GM19099 (cell line): ENCODE data around the gene NTM.

Experiments used
- POLR2A ChIP-seq: IDR thresholded peaks from 3 replicates; pipeline ENCODE4 v1.6.1; 2011; ENCODE audit warnings: low read depth; ENCODE audit not compliant: insufficient read length; ENCODE audit errors: extremely low read depth

The NTM gene

DNA sequence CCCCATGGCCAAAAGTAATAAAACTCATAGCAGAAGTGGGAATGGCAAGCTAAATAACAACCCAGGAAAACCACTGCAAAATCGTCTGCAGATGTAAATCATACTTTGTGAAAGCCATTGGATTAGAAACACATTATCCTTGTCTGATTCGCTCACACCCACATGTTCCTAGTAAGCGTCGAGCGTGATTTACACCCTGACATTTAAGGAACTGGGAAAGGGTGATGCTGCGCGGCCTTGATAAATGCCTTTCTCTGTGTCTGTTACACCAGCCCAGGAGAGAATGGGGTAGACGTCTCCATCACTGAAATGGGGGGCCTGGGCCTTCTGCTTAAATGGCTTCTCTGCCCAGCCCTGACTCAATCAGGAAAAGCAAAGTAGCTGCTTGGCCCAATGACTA is 162.7 kb downstream of the NTM start:
- TF ChIP-seq POLR2A = no peak

DNA sequence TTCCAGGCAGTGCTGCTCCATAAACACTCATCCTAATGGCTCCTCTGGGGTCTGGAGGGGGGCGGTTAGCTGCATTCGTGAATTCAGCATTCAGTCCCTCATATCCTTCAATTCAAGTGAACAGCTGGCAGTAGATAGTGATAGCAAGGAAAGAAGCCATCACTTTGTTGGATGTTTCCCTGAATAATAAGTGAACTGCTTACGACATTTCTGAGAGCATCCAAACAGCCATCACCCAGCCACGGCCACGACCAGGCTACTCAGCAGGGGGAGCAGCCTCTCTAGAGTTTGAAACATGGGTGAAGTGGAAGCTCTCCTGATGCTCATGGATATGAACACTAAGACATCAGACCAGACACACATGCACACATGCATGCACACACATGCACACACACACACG is 163.6 kb downstream of the NTM start:
- no peak for TF ChIP-seq POLR2A

DNA sequence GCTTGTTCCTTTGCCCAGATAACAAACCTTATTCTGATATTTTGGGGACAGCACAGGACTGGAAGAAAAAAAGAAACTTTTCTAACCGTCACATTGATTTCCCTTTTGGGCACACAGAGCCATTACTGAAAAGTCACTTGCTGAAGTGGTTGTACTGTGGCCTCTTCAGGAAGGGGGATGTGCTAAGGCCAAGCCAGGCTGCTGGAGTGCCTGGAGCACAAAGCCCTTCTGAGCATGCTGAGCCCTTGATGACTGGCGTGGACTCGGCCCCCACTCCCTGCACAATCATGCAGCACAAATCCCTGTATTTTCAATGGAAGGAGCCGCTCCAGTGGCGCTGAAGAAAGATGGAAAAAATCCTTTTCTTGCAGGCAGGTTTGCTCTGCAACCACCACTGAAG is 164.2 kb downstream of the NTM start:
- no peak for TF ChIP-seq POLR2A

DNA sequence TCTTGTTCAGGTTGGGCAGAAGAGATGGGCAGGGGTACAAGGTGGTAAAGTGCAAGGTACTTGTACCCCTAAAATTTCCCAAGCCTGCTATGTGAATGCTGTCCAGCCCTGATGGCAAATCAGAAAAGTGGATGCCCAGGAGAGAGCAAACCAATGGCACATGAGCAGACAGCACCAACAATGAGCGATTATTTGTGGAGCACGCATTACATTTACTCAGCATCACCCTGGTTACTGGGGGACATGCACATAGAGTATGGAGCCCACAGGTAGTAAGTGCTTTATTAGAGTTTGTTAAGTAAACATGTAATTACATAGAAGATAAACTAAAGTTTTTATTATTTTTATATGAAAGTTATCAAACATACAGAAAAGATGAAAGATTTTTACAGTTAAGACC is 165.7 kb downstream of the NTM start:
- no peak for TF ChIP-seq POLR2A

DNA sequence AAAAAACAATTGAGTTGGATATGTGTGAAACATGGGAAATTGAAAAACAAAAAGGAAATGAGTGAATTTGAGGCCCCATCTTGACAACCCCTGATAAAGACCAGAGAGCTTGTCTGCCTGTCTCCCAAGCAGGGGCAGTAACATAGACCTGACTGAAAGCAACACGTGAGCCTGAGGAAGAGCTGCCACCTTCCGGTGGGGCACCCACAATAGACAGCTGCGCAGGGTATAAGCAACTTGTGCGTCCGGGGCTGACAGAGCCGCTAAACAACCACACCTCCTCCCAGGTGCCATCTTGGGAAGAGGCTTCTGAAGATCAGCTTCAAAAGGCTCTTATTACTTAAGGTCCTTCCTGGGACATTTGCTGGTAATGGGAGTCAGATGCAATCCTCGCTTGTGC is 166.8 kb downstream of the NTM start:
- TF ChIP-seq POLR2A = no peak

DNA sequence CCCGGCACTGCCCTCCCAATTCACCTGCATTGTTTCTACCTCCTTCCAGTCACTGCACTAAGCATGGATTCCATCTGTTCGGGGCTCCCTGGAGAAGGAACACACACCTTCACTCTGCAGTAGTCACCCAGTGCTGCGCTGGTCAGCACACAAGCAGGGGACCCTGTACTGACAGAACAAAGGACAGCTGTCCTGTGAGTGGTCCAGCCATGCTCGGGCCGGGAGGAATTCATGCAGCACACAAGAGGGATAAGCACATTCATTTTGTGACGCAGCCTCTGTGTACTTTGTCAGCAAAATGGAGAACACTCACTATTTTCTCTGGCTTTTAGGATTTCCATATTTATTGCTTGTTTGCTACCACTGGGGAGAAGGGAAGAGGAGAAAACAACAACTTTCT is 167.3 kb downstream of the NTM start:
- no peak for TF ChIP-seq POLR2A

DNA sequence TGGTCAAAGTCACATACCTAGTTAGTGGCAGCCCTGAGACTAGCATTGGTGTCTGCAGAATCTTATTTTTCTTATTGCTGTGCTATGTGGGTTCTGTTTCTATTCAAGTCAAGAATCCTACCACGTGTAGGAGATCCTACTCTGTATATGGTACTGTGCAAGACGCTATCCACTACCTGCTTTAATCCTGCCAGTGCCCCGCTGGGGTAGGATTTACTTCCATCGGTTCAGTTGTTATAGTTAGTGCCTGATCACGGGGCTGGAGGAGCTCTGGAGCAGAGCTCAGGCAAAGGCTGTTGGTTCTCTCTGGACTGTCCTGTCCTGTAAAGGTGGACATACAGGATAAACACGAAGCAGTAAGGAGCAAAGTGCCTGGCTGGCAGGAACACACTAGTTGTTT is 167.9 kb downstream of the NTM start:
- TF ChIP-seq POLR2A = no peak

DNA sequence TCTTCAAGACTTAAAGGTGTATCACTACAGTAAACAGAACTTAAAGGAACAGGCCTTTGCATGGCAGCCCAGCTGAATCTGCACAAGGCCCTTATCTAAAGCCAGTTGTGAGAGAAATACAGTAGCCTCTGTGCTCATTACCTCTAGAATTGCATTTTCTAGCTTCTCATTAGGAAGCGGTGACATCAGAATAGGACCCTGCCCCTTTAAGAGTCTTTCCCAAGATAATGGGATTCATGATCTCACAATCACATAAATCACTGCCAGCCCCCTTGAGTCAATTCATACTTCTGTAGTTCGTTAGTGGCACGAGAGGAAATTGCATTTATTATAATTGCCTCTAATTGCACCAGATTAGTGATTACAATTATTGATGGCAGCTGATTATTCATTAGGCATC is 170.3 kb downstream of the NTM start:
- no peak for TF ChIP-seq POLR2A

DNA sequence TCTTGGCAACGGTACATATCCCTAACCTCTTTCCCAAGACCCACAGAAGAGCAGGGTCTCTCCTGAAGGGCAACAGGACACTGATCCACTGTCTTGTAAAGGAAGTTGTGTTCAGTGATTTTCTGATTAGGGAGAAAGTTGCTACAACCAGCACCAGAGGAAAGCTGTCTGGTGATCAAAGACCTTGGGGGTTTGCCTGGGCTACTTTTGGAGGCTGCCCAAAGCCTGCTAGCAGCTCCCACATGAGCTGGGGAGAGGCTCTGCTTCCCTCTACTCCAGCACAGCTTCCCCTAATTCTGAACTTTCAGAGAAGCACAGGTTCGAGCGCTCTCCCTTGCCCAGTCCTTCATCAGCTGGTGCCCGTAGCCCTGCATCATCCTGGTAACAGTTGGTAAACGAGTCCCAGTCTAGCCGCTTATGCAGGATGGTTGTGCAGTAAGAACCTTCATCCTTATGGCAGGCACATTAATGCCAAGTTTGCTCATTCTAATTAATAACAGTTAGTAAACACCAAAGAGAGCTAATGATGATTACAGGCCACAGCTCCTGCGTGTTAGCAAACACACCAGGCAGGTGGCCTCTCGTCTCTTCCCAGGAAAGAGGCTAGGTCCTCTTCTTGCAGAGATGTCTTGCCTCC is 173.1 kb downstream of the NTM start:
- no peak for TF ChIP-seq POLR2A

DNA sequence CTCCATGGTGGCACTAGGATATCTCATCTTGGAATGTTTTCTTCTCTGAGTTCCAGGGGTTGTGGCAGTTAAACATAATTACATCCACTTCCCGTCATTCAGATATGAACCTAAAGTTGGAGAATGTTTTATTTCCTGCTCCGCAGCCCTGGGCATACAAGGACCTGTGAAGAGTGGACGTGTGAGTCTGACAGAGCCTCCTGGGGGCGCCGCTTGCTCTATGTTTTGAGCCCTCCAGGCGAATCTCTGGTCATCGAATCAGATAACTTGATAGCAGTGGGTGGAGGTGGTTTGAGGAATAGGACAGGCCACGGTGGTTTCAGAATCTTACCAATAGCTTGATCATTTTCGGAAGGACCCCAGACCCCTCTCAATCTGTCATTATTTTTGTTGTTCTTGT is 174.2 kb downstream of the NTM start:
- no peak for TF ChIP-seq POLR2A

DNA sequence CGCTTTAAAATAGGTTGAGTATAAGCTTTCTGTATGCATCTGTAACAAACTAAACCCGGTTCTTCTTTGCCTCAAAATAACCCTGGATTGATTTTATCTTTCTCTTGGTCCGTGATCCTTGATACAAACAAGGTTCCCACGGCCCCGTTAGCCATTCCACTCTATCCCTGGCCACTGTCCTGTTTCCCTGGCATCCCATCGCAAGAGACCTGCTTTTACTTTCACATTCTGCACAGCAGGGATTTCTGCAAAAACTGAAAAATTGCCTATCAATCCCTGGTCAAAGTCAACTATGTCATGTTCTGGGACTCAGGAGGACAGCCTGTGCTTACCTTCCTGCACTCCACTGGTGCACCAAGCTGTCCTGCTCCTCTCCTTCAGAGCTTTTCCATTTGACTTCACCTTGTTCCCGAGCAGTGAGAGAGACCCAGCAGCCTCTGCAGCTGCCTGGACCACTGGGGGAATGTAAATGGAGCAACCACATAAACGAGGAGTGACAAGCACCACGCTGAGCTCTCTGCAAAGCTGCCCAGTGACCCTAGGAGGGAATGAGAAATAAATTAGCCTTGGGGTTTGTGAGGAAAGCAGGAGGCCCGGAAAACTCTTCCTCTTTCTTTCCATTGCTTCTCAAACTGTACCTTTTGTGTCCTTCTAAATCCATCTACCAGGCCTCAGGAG is 175.9 kb downstream of the NTM start:
- TF ChIP-seq POLR2A = no peak

DNA sequence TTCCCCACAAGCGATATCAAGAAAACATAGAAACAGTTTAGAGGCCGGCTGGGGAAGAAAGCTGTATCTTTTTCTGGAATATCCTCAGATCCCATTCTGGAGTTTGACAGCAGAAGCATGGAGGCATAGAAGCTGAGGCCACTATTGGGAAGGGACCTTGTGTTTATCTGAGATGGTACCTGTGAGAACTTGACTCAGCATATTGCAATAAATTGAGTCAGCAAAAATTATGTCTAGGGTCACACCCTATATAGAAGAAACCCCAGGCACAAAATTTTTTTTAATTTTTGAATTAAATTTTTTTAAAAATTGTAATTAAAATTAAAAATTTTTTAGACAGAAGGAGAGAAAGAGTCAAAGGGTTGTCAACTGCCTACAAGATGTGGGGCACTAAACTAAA is 178.7 kb downstream of the NTM start:
- no peak for TF ChIP-seq POLR2A

DNA sequence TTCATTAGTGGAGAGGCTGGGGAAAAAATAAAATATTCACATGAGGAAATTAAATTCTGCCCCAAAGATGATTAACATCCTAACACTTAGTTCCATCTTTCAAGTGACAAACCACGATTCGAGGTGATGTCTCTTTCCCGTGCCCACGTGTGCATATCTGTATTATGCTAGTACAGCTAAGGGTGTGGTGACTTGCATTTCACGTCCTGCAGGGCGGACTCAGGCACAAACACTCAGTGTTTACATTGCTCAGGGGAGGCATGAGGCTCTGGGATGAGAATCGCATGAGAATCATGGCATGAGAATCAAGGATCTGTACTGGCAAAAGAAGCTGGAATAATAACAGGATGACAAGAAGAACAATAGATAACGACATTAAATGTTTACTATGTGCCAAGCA is 179.4 kb downstream of the NTM start:
- TF ChIP-seq POLR2A = no peak

DNA sequence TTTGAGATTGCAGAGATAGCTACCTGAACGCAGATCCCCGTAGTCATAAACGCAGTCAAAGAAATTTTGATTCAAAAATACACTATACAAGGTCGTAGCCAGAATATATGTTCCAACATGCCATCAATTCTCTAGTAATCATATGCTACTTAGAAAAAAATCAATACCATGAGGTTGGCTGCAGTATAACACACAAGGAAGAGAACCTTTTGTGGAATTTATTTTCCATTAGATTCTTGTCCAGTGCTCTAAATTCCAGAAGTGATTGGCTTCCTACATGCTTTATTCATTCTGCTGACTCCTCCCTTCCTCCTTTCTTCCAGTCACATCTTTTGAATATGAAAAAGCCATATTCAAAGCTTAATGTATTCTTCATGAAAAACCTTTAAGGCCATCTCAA is 189.9 kb downstream of the NTM start:
- TF ChIP-seq POLR2A = no peak

DNA sequence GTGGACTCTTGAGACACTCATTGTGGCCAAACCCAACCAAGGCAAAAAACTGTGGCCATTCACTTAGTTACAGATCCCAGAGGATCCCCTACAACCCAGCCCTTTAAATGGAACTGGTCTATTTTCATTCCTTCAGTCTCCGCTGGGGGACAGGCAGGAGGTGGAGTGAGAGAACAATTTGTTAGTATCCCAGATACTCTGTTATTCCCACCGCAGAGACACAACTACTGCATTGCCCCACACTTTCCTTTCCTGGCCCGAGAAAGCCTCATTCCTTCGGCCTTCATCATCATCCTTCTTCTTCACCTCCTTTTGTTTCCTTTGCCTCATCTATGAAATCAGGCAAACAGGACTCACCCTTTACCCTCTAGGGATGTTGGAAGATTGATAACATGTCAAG is 191.1 kb downstream of the NTM start:
- TF ChIP-seq POLR2A = no peak

DNA sequence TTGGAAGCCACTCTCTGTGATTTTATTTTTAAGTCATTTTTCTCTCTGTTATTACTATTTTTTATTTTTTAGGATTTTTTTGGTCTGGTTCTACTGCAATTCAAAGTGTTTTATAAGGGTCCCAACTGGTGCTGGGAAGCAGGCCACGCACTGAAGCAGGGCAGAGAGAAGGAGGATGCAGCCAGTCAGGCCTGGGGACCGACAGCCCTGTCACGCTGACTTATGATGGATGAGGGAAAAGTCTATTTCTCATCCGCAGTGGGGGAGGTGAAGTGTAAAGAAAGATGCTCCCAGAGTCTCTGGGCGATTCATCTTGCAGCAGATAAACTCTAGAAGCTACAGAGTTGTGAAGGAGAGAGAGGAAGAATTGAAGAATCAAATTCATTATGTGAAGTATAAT is 191.6 kb downstream of the NTM start:
- no peak for TF ChIP-seq POLR2A

DNA sequence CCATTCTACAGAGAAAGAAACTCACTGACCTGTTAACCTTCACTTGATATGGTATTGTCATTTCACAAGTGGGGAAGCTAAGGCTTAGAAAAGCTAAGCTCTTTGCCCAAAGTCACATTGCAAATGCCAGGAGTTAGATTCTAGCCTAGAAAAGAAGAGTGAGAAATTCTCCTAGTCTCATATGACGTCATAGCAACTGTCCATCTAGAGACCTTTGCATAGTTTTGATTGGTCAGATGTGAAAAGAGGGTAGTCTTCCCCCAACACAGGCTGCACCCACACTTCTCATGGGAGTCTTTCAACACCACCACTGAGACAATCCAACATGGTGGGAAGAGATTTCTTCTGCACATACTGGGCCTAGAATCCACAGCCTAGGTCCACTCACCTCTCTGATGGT is 197.9 kb downstream of the NTM start:
- no peak for TF ChIP-seq POLR2A
